Uterus (tissue), 2 donors: ENCODE data around the gene TP53BP1.

ENCODE experiments used
- POLR2A ChIP-seq, 2 donors: fragments of 450-650 bp; IDR thresholded peaks; one replicate each; pipeline ENCODE4 v1.6.1; 2016; ENCODE audit warnings: antibody characterized with exemption in 2 of 2, mild to moderate bottlenecking in 1 of 2, moderate library complexity in 1 of 2
- TF ChIP-seq, protein P1 (sequence below), 4 experiments: fragments of 200-600 bp in 2 of 4; fragments of 450-650 bp in 2 of 4; sonication (generic) in 2 of 4; IDR thresholded peaks; one replicate each; pipeline ENCODE4 v1.5.1; 2016 to 2019; ENCODE audit warnings: antibody characterized with exemption in 4 of 4, mild to moderate bottlenecking in 2 of 4, moderate library complexity in 1 of 4

DNA sequence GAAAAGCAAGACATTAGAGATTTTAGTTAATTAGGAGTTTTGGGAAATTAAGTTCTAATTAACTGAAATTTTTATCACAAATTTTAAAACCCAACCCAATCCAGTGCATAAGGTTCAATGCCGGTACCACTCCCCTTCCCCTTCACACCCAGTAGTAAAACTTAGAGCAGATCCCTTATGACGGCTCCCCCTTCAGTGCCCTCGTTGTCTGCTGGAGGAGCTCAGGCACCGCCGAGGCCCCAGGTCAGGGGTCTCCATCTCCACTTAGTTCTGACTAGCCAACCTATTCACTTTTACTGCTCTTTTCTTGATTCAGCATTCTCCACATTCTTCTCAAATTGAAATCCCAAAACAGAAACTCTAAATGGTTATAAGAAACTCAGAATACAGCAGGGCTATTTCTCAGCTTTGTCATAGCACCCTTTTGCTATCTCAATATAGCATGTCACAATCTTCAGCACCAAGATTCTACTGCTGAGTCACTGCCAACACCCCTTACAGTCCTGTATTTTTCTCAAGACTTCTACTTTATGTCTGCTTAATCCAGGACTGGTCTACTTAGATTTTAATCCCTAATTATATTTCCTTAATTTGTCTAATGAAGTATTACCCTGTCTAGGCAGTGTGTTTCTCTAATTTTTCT, 82.3 kb downstream of the TP53BP1 start:
- TF ChIP-seq, protein P1, sequence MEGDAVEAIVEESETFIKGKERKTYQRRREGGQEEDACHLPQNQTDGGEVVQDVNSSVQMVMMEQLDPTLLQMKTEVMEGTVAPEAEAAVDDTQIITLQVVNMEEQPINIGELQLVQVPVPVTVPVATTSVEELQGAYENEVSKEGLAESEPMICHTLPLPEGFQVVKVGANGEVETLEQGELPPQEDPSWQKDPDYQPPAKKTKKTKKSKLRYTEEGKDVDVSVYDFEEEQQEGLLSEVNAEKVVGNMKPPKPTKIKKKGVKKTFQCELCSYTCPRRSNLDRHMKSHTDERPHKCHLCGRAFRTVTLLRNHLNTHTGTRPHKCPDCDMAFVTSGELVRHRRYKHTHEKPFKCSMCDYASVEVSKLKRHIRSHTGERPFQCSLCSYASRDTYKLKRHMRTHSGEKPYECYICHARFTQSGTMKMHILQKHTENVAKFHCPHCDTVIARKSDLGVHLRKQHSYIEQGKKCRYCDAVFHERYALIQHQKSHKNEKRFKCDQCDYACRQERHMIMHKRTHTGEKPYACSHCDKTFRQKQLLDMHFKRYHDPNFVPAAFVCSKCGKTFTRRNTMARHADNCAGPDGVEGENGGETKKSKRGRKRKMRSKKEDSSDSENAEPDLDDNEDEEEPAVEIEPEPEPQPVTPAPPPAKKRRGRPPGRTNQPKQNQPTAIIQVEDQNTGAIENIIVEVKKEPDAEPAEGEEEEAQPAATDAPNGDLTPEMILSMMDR (IDR thresholded peaks at IDR 0.05) = no peak
- no peak for TF ChIP-seq POLR2A (IDR thresholded peaks at IDR 0.05)
